Measurements from ENCODE around the gene LMO7. TPM values are rescaled to one million over a fixed set of nuclear protein-coding genes. Genes with fewer than 3 reads are reported as not detected.

The LMO7 gene
- total RNA-seq, 4 donors from 2014 or later = 75.2 to 127 (median 87.0) TPM

- Histone ChIP-seq H3K27ac (no peak overlapping the region), H3K36me3 (no peaks in the 10 kb centered on the region), H3K27me3 (no peaks in the 10 kb centered on the region), H3K9me3 (no peaks in the 10 kb centered on the region), H3K4me1 (no peaks in the 10 kb centered on the region), H3K4me3 (no peak overlapping the region)
- TF ChIP-seq EP300 (IDR thresholded peaks at IDR 0.05) (no peak), CTCF (IDR thresholded peaks at IDR 0.05) (no peak), POLR2A (IDR thresholded peaks at IDR 0.05) (no peak), POLR2AphosphoS5 (IDR thresholded peaks at IDR 0.05) (no peak)
- DNase-seq (ENCODE audit: low spot score in 2 of 2) = no peak
- WGBS = 91% methylated on average over 2 of the region's 2 CpGs
These were observed 16.6 kb downstream of the LMO7 start for GRCh38 chr13:75652726-75653125.

- no peaks in the 10 kb centered on the region for H3K9me3 ChIP-seq
- H3K4me1 ChIP-seq = no peaks in the 10 kb centered on the region
- H3K27ac ChIP-seq = no peak overlapping the region
- H3K27me3 ChIP-seq = no peaks in the 10 kb centered on the region
- no peak overlapping the region for H3K4me3 ChIP-seq
- TF ChIP-seq POLR2A (IDR thresholded peaks at IDR 0.05) = no peak
- TF ChIP-seq CTCF (IDR thresholded peaks at IDR 0.05) = no peak
- TF ChIP-seq EP300 (IDR thresholded peaks at IDR 0.05) = no peak
- no peak for TF ChIP-seq POLR2AphosphoS5 (IDR thresholded peaks at IDR 0.05)
- no peaks in the 10 kb centered on the region for H3K36me3 ChIP-seq
- 96% methylated on average over 3 of the region's 3 CpGs for WGBS
- DNase-seq (ENCODE audit: low spot score in 2 of 2) = no peak
These were observed 20.4 kb downstream of the LMO7 start for GRCh38 chr13:75656425-75656989.

- no peak for TF ChIP-seq EP300 (IDR thresholded peaks at IDR 0.05)
- no peaks in the 10 kb centered on the region for H3K4me1 ChIP-seq
- H3K4me3 ChIP-seq = no peak overlapping the region
- no peak for DNase-seq (ENCODE audit: low spot score in 2 of 2)
- no peaks in the 10 kb centered on the region for H3K27me3 ChIP-seq
- WGBS = 93% methylated on average over 1 of the region's 1 CpG
- no peaks in the 10 kb centered on the region for H3K36me3 ChIP-seq
- H3K27ac ChIP-seq = no peak overlapping the region
- H3K9me3 ChIP-seq = no peaks in the 10 kb centered on the region
These were observed 21.0 kb downstream of the LMO7 start for GRCh38 chr13:75657111-75657510.

GRCh38 chr13:75660694-75661093, 24.6 kb downstream of the LMO7 start:
- Histone ChIP-seq H3K27me3 (no peaks in the 10 kb centered on the region), H3K27ac (no peak overlapping the region), H3K9me3 (no peaks in the 10 kb centered on the region), H3K4me3 (no peak overlapping the region), H3K36me3 (no peaks in the 10 kb centered on the region), H3K4me1 (no peaks in the 10 kb centered on the region)
- DNase-seq (ENCODE audit: low spot score in 2 of 2) = no peak
- 78% methylated on average over 3 of the region's 3 CpGs for WGBS
- no peak for TF ChIP-seq CTCF (IDR thresholded peaks at IDR 0.05)
- TF ChIP-seq POLR2A (IDR thresholded peaks at IDR 0.05) = no peak

- no peaks in the 10 kb centered on the region for H3K27me3 ChIP-seq
- TF ChIP-seq POLR2A (IDR thresholded peaks at IDR 0.05) (no peak), EP300 (IDR thresholded peaks at IDR 0.05) (no peak), POLR2AphosphoS5 (IDR thresholded peaks at IDR 0.05) (no peak), CTCF (IDR thresholded peaks at IDR 0.05) (no peak)
- DNase-seq (ENCODE audit: low spot score in 2 of 2) = no peak
These were observed 25.3 kb downstream of the LMO7 start for GRCh38 chr13:75661443-75661842.

More at GRCh38 chr13:75661443-75661842, 25.3 kb downstream of the LMO7 start:
- Histone ChIP-seq H3K27ac (no peak overlapping the region), H3K9me3 (no peaks in the 10 kb centered on the region), H3K4me3 (no peak overlapping the region), H3K36me3 (no peaks in the 10 kb centered on the region), H3K4me1 (no peaks in the 10 kb centered on the region)
- 81% methylated on average over 4 of the region's 4 CpGs for WGBS
